Esophagus muscularis mucosa (tissue), 4 donors: ENCODE data around the gene FADS2. TPM values are rescaled to one million over a fixed set of nuclear protein-coding genes. Genes with fewer than 3 reads are reported as not detected.

Experiments
- DNase-seq: peaks from one replicate; pipeline ENCODE4 v3.0.0-alpha.2; 2017; ENCODE audit errors: extremely low spot score
- H3K27ac ChIP-seq, 4 donors: fragments of 200-600 bp; sonication (generic); replicated peaks in 1 of 4; 1 replicate in 3 of 4; 2 replicates in 1 of 4; pipeline ENCODE4 v1.5.1; 2016 to 2019; ENCODE audit warnings: mild to moderate bottlenecking in 1 of 4
- H3K27me3 ChIP-seq, 4 donors: fragments of 200-600 bp; sonication (generic); one replicate each; pipeline versions ENCODE4 v1.5.1 to v1.6.0; 2016 to 2019
- H3K36me3 ChIP-seq, 4 donors: fragments of 200-600 bp; sonication (generic); one replicate each; pipeline ENCODE4 v1.5.1; 2016 to 2019
- H3K4me1 ChIP-seq, 4 donors: fragments of 200-600 bp; sonication (generic); one replicate each; pipeline ENCODE4 v1.5.1; 2016 to 2019
- H3K4me3 ChIP-seq, 4 donors: fragments of 200-600 bp; sonication (generic); 1 replicate in 2 of 4; 2 replicates in 2 of 4; pipeline ENCODE4 v1.5.1; 2016 to 2019; ENCODE audit warnings: mild to moderate bottlenecking in 4 of 4, moderate library complexity in 1 of 4
- H3K9me3 ChIP-seq, 4 donors: fragments of 200-600 bp; sonication (generic); 1 replicate in 3 of 4; 2 replicates in 1 of 4; pipeline ENCODE4 v1.5.1; 2016 to 2019
- EP300 ChIP-seq: sonication (generic); formaldehyde crosslinking; IDR thresholded peaks from one replicate; pipeline ENCODE4 v1.6.1; 2017; ENCODE audit warnings: antibody characterized with exemption
- POLR2A ChIP-seq: fragments of 450-650 bp; IDR thresholded peaks from one replicate; pipeline ENCODE4 v1.6.1; 2017; ENCODE audit warnings: antibody characterized with exemption, moderate library complexity, mild to moderate bottlenecking, low read depth
- POLR2AphosphoS5 ChIP-seq, 2 donors: sonication (generic); formaldehyde crosslinking; IDR thresholded peaks; one replicate each; pipeline ENCODE4 v1.6.1; 2017; ENCODE audit warnings: antibody characterized with exemption in 2 of 2
- WGBS: methylation state at CpG from one replicate; pipeline ENCODE4 v1.1.5; 2018; 5-methylcytosine and 5-hydroxymethylcytosine counted together
- intact Hi-C: fragments of 100-400 bp; cut with DNase I; formaldehyde crosslinking; loops from one replicate; pipeline ENCODE4 v1.15.1; 2023
- total RNA-seq, 4 donors: library from RNA; depleted of rRNA; stranded (reverse); fragments of >200 nt; gene quantifications; one replicate each; pipeline versions ENCODE4 v1.1.0 to v1.2.1, GENCODE V29; 2016
- TF ChIP-seq, protein P1 (sequence below), 3 experiments: fragments of 200-600 bp in 2 of 3; fragments of 450-650 bp in 1 of 3; sonication (generic) in 2 of 3; IDR thresholded peaks; one replicate each; pipeline ENCODE4 v1.5.1; 2017 to 2019; ENCODE audit warnings: antibody characterized with exemption in 3 of 3, mild to moderate bottlenecking in 2 of 3, moderate library complexity in 1 of 3

The FADS2 gene
- total RNA-seq, 4 donors from 2014 or later = 15.9 to 32.8 (median 28.0) TPM

DNA sequence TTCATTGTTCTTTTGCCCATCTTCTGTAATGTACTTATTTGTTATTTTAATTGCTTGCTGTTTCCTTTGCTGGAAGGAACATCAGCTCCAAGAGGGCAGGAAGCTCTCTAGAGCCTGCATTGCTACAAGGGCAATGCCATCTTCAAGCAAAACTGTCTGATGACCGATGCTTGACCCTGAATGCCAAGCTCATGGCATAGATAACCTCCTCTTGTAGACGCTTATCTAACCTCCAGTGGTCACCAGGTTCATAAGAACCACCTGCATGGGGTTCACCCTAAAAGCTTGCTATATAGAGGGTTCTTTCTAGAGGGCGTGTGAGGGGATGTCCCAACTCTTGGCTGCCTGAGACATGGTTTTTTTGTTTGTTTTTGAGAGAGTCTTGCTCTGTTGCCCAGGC is 46.8 kb downstream of the FADS2 start:
- no peak for DNase-seq
- no peak overlapping the region for H3K4me3 ChIP-seq
- peaks cover 8 to 70% (median 50%) of the 10 kb centered on the region in 4 donors for H3K36me3 ChIP-seq

DNA sequence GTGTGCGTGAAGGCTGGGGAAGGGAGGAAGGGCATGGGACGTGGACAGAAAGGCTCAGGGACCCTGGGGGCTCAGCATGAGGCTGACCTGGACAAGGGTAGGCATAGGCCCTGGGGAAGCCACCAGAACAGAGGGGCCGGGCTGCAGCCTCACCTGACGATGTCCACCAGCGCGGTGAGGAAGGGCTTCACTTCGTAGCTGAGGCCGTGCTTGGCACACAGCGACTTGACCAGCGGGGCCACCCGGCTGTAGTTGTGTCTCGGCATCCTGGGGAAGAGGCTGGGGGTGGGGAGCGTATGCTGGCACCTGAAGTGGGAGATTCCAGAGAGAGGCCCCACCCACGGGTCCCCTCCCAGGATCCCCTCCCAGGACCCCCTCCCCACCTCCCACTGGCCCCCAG is 47.6 kb downstream of the FADS2 start:
- TF ChIP-seq POLR2A (no peak), POLR2AphosphoS5 (IDR thresholded peaks at IDR 0.05) (no peak), EP300 (no peak)
- TF ChIP-seq, protein P1, sequence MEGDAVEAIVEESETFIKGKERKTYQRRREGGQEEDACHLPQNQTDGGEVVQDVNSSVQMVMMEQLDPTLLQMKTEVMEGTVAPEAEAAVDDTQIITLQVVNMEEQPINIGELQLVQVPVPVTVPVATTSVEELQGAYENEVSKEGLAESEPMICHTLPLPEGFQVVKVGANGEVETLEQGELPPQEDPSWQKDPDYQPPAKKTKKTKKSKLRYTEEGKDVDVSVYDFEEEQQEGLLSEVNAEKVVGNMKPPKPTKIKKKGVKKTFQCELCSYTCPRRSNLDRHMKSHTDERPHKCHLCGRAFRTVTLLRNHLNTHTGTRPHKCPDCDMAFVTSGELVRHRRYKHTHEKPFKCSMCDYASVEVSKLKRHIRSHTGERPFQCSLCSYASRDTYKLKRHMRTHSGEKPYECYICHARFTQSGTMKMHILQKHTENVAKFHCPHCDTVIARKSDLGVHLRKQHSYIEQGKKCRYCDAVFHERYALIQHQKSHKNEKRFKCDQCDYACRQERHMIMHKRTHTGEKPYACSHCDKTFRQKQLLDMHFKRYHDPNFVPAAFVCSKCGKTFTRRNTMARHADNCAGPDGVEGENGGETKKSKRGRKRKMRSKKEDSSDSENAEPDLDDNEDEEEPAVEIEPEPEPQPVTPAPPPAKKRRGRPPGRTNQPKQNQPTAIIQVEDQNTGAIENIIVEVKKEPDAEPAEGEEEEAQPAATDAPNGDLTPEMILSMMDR (IDR thresholded peaks at IDR 0.05) = no peak
- no peaks in the 10 kb centered on the region for H3K27me3 ChIP-seq
- 96% methylated on average over 12 of the region's 14 CpGs for WGBS
- no peak for DNase-seq
- H3K27ac ChIP-seq = no peak overlapping the region
- H3K4me1 ChIP-seq = peaks cover 10 to 37% (median 13%) of the 10 kb centered on the region in 4 donors
- no peaks in the 10 kb centered on the region for H3K9me3 ChIP-seq
- intact Hi-C loops = no loop called here
- H3K36me3 ChIP-seq = peaks cover 8 to 70% (median 54%) of the 10 kb centered on the region in 4 donors
- H3K4me3 ChIP-seq = no peak overlapping the region

More for the DNA sequence above, 46.8 kb downstream of the FADS2 start:
- intact Hi-C loops = loop anchor here (5.0 kb wide), 1 partner anchor 78 kb away; no protein-coding TSS in a partner anchor
- peaks cover 10 to 32% (median 15%) of the 10 kb centered on the region in 4 donors for H3K4me1 ChIP-seq
- TF ChIP-seq, protein P1 (IDR thresholded peaks at IDR 0.05) = no peak
- TF ChIP-seq POLR2AphosphoS5 (IDR thresholded peaks at IDR 0.05) (no peak), EP300 (no peak), POLR2A (no peak)
- H3K27ac ChIP-seq = no peak overlapping the region
- no peaks in the 10 kb centered on the region for H3K9me3 ChIP-seq
- H3K27me3 ChIP-seq = no peaks in the 10 kb centered on the region
- 82% methylated on average over 3 of the region's 3 CpGs for WGBS

DNA sequence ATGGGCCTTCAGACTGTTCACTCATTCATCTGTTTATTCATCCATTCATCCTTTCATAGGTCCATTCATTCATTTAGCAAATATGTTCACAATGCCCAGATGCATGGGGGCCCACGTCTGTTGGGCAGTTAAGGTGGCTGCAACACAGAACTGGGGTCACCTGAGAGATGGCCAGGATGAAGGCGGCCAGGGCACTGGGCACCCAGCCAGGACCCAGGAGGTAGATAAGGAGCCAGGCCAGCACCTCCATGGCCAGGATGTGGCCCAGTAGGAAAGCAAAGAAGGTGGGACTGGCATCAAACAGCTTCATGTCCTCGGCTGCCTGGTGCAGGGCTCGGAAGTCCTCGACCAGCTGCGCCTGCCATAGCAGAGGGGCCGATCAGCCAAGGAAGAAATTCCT is 51.1 kb downstream of the FADS2 start:
- intact Hi-C loops = no loop called here
- no peaks in the 10 kb centered on the region for H3K9me3 ChIP-seq
- H3K27ac ChIP-seq = no peak overlapping the region
- 90% methylated on average over 7 of the region's 7 CpGs for WGBS
- peaks cover 0 to 34% (median 6%) of the 10 kb centered on the region in 4 donors for H3K4me1 ChIP-seq
- no peak for TF ChIP-seq POLR2A
- TF ChIP-seq, protein P1 (IDR thresholded peaks at IDR 0.05) = no peak
- TF ChIP-seq POLR2AphosphoS5 (IDR thresholded peaks at IDR 0.05) = no peak
- no peak for TF ChIP-seq EP300
- peaks cover 8 to 52% (median 47%) of the 10 kb centered on the region in 4 donors for H3K36me3 ChIP-seq
- H3K4me3 ChIP-seq = no peak overlapping the region
- no peaks in the 10 kb centered on the region for H3K27me3 ChIP-seq
- DNase-seq = no peak

DNA sequence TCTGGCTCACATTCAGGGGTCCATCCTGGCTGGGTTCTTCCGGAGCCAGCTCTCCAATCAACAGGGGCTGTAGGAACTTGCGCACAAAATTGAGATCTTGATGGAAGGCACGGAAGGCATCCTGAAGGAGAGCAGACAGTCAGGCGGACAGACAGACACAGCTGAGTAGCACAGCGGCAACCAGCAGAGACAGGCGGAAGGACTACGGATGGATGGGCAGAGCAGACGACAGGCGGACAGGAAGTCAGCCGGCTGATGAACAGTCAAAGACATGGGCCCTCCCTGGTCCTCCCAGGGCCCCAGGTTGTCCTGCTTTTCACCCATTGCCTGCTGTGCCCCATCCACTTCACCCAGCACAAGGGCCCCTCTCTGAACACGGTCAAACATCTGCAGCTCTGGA is 51.9 kb downstream of the FADS2 start:
- intact Hi-C loops = no loop called here
- TF ChIP-seq, protein P1 (IDR thresholded peaks at IDR 0.05) = no peak
- TF ChIP-seq POLR2AphosphoS5 (IDR thresholded peaks at IDR 0.05) (no peak), POLR2A (no peak), EP300 (no peak)
- H3K4me3 ChIP-seq = no peak overlapping the region
- H3K4me1 ChIP-seq = peaks cover 0 to 35% (median 6%) of the 10 kb centered on the region in 4 donors
- DNase-seq = no peak
- 85% methylated on average over 11 of the region's 11 CpGs for WGBS
- H3K36me3 ChIP-seq = peaks cover 8 to 51% (median 44%) of the 10 kb centered on the region in 4 donors
- no peaks in the 10 kb centered on the region for H3K27me3 ChIP-seq
- H3K9me3 ChIP-seq = no peaks in the 10 kb centered on the region
- no peak overlapping the region for H3K27ac ChIP-seq

DNA sequence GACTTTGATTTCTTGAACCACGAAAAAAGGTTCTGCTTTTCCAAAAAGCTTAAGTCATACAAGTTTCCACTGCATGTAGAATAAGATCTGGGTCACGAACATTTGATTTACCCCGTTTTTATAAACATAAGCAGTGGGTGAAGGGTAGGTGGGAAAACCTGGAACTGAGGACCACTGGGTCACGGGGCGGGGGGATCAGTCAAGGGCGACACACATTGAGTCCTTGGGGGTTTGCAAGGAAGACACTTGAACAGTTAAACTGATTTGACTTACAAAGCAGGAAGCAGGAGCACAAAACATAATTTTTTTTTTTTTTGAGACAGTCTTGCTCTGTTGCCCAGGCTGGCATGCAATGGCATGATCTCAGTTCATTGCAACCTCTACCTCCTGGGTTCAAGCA is 52.4 kb downstream of the FADS2 start:
- Histone ChIP-seq H3K36me3 (peaks cover 8 to 49% (median 43%) of the 10 kb centered on the region in 4 donors), H3K4me1 (peaks cover 0 to 39% (median 8%) of the 10 kb centered on the region in 4 donors), H3K4me3 (no peak overlapping the region), H3K27ac (no peak overlapping the region), H3K27me3 (no peaks in the 10 kb centered on the region), H3K9me3 (no peaks in the 10 kb centered on the region)
- WGBS = 75% methylated on average over 6 of the region's 6 CpGs
- intact Hi-C loops = no loop called here
- TF ChIP-seq POLR2A (no peak), EP300 (no peak), POLR2AphosphoS5 (IDR thresholded peaks at IDR 0.05) (no peak)
- TF ChIP-seq, protein P1 (IDR thresholded peaks at IDR 0.05) = no peak
- no peak for DNase-seq
